OCI-LY3 (cell line): Measurements from ENCODE around the gene SCIN.
A peak's percentile ranks its signal among the peaks of the same experiment; 100 is the strongest.

Experiments
- H2AFZ ChIP-seq: fragments of 200-600, 300-600 bp; shearing (Covaris generic); 2 replicates; pipeline ENCODE4 v1.6.0; 2014; ENCODE audit warnings: antibody characterized with exemption, low read depth, low read length
- H3K27ac ChIP-seq: fragments of 200-600, 300-600 bp; sonication (generic); 2 replicates; pipeline ENCODE4 v1.5.1; 2014; ENCODE audit warnings: mild to moderate bottlenecking, low read length, moderate library complexity, mixed read lengths
- H3K27me3 ChIP-seq: fragments of 200-600, 300-600 bp; sonication (generic); 2 replicates; pipeline ENCODE4 v1.6.1; 2014; ENCODE audit warnings: low read depth, low read length, mixed read lengths
- H3K36me3 ChIP-seq: fragments of 200-600, 300-600 bp; sonication (generic); replicated peaks from 2 replicates; pipeline ENCODE3; 2014; ENCODE audit warnings: low read depth, low read length, mixed read lengths
- H3K4me1 ChIP-seq: fragments of 300-600, 200-600 bp; sonication (generic); 2 replicates; pipeline ENCODE4 v1.6.1; 2014; ENCODE audit warnings: low read length, mixed read lengths
- H3K4me2 ChIP-seq: fragments of 200-600, 300-600 bp; sonication (generic); 2 replicates; pipeline ENCODE4 v1.6.1; 2014; ENCODE audit warnings: low read length, mixed read lengths
- H3K4me3 ChIP-seq: fragments of 300-600, 200-600 bp; sonication (generic); 2 replicates; pipeline ENCODE4 v1.5.1; 2014; ENCODE audit warnings: antibody characterized with exemption, mild to moderate bottlenecking, low read length, moderate library complexity
- H3K79me2 ChIP-seq: fragments of 300-600, 200-600 bp; shearing (Covaris generic); 2 replicates; pipeline ENCODE4 v1.6.1; 2014; ENCODE audit warnings: mild to moderate bottlenecking, low read length, mixed read lengths
- H3K9ac ChIP-seq: fragments of 300-600, 200-600 bp; shearing (Covaris generic); 2 replicates; pipeline ENCODE4 v1.6.0; 2014; ENCODE audit warnings: mild to moderate bottlenecking, low read length, moderate library complexity
- H3K9me3 ChIP-seq: fragments of 200-600, 300-600 bp; shearing (Covaris generic); 2 replicates; pipeline ENCODE4 v1.6.1; 2014; ENCODE audit warnings: low read length, mixed read lengths; ENCODE audit not compliant: insufficient read depth
- H4K20me1 ChIP-seq: fragments of 200-600, 300-600 bp; sonication (generic); 2 replicates; pipeline ENCODE4 v1.6.1; 2016; ENCODE audit warnings: low read length, mixed read lengths; ENCODE audit not compliant: insufficient read depth
- CTCF ChIP-seq: fragments of 200-600, 300-600 bp; sonication (generic); IDR thresholded peaks from 2 replicates; pipeline ENCODE4 v1.5.1; 2014; ENCODE audit warnings: antibody characterized with exemption, low read length, low read depth
- EZH2phosphoT487 ChIP-seq: fragments of 200-600 bp; shearing (Covaris generic); IDR thresholded peaks from 2 replicates; pipeline ENCODE4 v1.6.1; 2018; ENCODE audit warnings: antibody characterized with exemption, mixed run types, low read depth

SCIN gene

GRCh38 chr7:12601302-12601869, 30.9 kb downstream of the SCIN start:
- Histone ChIP-seq H3K36me3 (no peaks in the 10 kb centered on the region), H3K27ac (no peak overlapping the region), H3K4me1 (no peaks in the 10 kb centered on the region; the same call in 1 of the 2 replicates), H3K4me3 (no peak overlapping the region), H3K9ac (no peak overlapping the region), H4K20me1 (no peaks in the 10 kb centered on the region), H3K4me2 (no peak overlapping the region), H2AFZ (no peak overlapping the region), H3K27me3 (no peaks in the 10 kb centered on the region), H3K9me3 (no peaks in the 10 kb centered on the region), H3K79me2 (no peaks in the 10 kb centered on the region)
- no peak for TF ChIP-seq CTCF
- no peak for TF ChIP-seq EZH2phosphoT487

- H3K36me3 ChIP-seq, result no peaks in the 10 kb centered on the region
- H3K4me3 ChIP-seq, result no peak overlapping the region
- no peak overlapping the region for H3K9ac ChIP-seq
- H3K79me2 ChIP-seq, result no peaks in the 10 kb centered on the region
- no peak for TF ChIP-seq EZH2phosphoT487
- no peak for TF ChIP-seq CTCF
- H3K27me3 ChIP-seq, result no peaks in the 10 kb centered on the region
- H2AFZ ChIP-seq, result 0 out of 2 replicates have a peak overlapping the region, but pooled peaks have one; percentile 60
- no peaks in the 10 kb centered on the region for H4K20me1 ChIP-seq
- no peak overlapping the region for H3K27ac ChIP-seq
- no peak overlapping the region for H3K4me2 ChIP-seq
- H3K9me3 ChIP-seq, result no peaks in the 10 kb centered on the region
- H3K4me1 ChIP-seq, result no peaks in the 10 kb centered on the region
Measured at GRCh38 chr7:12607134-12607533, 36.6 kb downstream of the SCIN start.

GRCh38 chr7:12609561-12609960, 39.0 kb downstream of the SCIN start:
- Histone ChIP-seq H3K4me2 (no peak overlapping the region), H3K27ac (no peak overlapping the region), H3K4me3 (no peak overlapping the region), H4K20me1 (no peaks in the 10 kb centered on the region), H3K79me2 (no peaks in the 10 kb centered on the region), H3K27me3 (no peaks in the 10 kb centered on the region), H3K9ac (no peak overlapping the region), H3K4me1 (no peaks in the 10 kb centered on the region), H3K9me3 (no peaks in the 10 kb centered on the region), H3K36me3 (no peaks in the 10 kb centered on the region), H2AFZ (no peak overlapping the region)
- no peak for TF ChIP-seq EZH2phosphoT487

- H3K27me3 ChIP-seq, result no peaks in the 10 kb centered on the region
- no peaks in the 10 kb centered on the region for H3K9me3 ChIP-seq
- no peaks in the 10 kb centered on the region for H3K36me3 ChIP-seq
- H3K4me2 ChIP-seq, result no peak overlapping the region
- H3K27ac ChIP-seq, result no peak overlapping the region
- no peak overlapping the region for H3K9ac ChIP-seq
- H3K79me2 ChIP-seq, result no peaks in the 10 kb centered on the region
- H2AFZ ChIP-seq, result no peak overlapping the region
- H3K4me1 ChIP-seq, result no peaks in the 10 kb centered on the region
- H3K4me3 ChIP-seq, result no peak overlapping the region
- no peak for TF ChIP-seq EZH2phosphoT487
- TF ChIP-seq CTCF, result no peak
- no peaks in the 10 kb centered on the region for H4K20me1 ChIP-seq
Measured at GRCh38 chr7:12610899-12611298, 40.4 kb downstream of the SCIN start.
